Measurements from ENCODE around the gene ATAD2B.

DNA sequence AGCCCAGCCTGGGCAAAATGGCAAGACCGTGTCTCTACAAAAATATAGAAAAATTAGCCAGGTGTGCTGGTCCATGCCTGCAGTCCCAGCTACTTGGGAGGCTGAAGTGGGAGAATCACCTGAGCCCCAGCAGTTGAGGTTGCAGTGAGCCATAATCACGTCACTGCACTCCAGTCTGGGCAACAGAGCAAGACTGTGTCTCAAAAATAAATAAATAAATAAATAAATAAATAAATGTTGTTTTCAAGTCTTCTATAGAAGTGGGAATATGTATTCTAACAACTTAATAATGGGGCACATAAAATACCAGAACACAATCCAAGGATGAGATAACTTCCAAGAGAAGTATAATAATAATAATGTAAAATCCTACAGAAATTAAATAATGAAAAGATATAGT lies 23.9 kb downstream of the ATAD2B start:
- TF ChIP-seq JUN (IDR thresholded peaks at IDR 0.05; ENCODE audit: low read depth, low read length) (no peak), E2F6 (IDR thresholded peaks at IDR 0.05) (no peak), POLR2AphosphoS5 (IDR thresholded peaks at IDR 0.05; ENCODE audit: low read depth, low read length) (no peak)
- TF ChIP-seq, protein P1, sequence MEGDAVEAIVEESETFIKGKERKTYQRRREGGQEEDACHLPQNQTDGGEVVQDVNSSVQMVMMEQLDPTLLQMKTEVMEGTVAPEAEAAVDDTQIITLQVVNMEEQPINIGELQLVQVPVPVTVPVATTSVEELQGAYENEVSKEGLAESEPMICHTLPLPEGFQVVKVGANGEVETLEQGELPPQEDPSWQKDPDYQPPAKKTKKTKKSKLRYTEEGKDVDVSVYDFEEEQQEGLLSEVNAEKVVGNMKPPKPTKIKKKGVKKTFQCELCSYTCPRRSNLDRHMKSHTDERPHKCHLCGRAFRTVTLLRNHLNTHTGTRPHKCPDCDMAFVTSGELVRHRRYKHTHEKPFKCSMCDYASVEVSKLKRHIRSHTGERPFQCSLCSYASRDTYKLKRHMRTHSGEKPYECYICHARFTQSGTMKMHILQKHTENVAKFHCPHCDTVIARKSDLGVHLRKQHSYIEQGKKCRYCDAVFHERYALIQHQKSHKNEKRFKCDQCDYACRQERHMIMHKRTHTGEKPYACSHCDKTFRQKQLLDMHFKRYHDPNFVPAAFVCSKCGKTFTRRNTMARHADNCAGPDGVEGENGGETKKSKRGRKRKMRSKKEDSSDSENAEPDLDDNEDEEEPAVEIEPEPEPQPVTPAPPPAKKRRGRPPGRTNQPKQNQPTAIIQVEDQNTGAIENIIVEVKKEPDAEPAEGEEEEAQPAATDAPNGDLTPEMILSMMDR (IDR thresholded peaks at IDR 0.05; ENCODE audit: control extremely low read depth in 1 of 3, insufficient read depth in 1 of 3, low read depth in 1 of 3, low read length in 3 of 3) = no peak

Data from H1 (cell line).